ENCODE data around the gene ADAM11. TPM values are rescaled to one million over a fixed set of nuclear protein-coding genes. Genes with fewer than 3 reads are reported as not detected.

Gene ADAM11
- total and polyA plus RNA-seq, 2 of the 13 experiments (the other 11 are each of a cell fraction or from before 2014, with no cell fraction given) = 0.38 to 0.91 TPM

DNA sequence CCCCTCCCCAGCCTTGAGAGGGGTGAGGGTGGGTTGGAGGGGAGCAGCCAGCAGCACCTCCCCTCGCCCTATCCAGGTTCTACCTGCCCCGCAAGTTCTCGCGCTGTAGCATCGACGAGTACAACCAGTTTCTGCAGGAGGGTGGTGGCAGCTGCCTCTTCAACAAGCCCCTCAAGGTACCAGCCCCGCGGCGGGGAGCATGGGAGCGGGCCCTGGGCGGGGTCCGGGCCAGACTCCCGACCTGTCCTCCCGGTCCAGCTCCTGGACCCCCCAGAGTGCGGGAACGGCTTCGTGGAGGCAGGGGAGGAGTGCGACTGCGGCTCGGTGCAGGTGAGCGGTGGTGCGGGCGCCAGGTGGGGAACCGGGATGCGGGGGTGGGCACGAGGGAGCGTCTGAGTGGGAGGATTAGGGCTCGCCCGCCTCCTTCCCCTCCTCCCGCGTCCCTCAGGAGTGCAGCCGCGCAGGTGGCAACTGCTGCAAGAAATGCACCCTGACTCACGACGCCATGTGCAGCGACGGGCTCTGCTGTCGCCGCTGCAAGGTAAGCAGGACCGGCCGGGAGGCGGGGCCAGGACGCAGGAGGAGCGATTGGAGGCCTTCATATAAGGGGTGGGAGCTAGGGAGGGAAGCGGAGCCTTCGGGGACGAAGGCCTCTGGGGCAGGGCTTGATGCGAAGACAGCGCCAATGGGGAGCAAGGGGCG lies 16.5 kb downstream of the ADAM11 start (continued):
- TF ChIP-seq, protein P1, sequence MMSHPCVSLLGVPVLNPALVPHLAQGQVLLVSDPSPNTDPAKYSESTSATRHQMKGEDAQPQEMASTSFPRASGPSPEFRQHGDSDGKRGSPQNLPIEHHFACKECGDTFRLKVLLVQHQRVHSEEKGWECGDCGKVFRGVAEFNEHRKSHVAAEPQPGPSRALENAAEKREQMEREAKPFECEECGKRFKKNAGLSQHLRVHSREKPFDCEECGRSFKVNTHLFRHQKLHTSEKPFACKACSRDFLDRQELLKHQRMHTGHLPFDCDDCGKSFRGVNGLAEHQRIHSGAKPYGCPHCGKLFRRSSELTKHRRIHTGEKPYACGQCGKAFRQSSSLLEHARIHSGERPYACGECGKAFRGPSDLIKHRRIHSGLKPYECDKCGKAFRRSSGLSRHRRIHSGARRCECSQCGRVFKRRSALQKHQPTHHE (CRISPR knock-in tag; IDR thresholded peaks at IDR 0.05; ENCODE audit: borderline replicate concordance) = peak; percentile 90; the same call in 1 of the 2 replicates
- TF ChIP-seq ZNF30 (CRISPR knock-in tag; IDR thresholded peaks at IDR 0.05) (no peak), ZNF256 (CRISPR knock-in tag; conservative IDR thresholded peaks at IDR 0.05) (0 out of 2 replicates have a peak, but pooled peaks have one; percentile 70), SCMH1 (CRISPR knock-in tag; IDR thresholded peaks at IDR 0.05; ENCODE audit: borderline replicate concordance) (no peak), ZNF143 (CRISPR knock-in tag; IDR thresholded peaks at IDR 0.05) (no peak), ZNF709 (CRISPR knock-in tag; IDR thresholded peaks at IDR 0.05) (no peak), TCF12 (IDR thresholded peaks at IDR 0.05) (no peak), TCF12 (CRISPR knock-in tag; IDR thresholded peaks at IDR 0.05) (peak; percentile 59; the same call in 1 of the 2 replicates), ZNF768 (CRISPR knock-in tag; IDR thresholded peaks at IDR 0.05) (no peak), ZNF335 (CRISPR knock-in tag; IDR thresholded peaks at IDR 0.05) (no peak), ZKSCAN5 (CRISPR knock-in tag; IDR thresholded peaks at IDR 0.05) (0 out of 2 replicates have a peak, but pooled peaks have one; percentile 20), SPEN (CRISPR knock-in tag; IDR thresholded peaks at IDR 0.05; ENCODE audit: low read depth) (no peak), MTA1 (CRISPR knock-in tag; IDR thresholded peaks at IDR 0.05; ENCODE audit: borderline replicate concordance) (peak; percentile 36; the same call in 1 of the 2 replicates)
- TF ChIP-seq, protein P2, sequence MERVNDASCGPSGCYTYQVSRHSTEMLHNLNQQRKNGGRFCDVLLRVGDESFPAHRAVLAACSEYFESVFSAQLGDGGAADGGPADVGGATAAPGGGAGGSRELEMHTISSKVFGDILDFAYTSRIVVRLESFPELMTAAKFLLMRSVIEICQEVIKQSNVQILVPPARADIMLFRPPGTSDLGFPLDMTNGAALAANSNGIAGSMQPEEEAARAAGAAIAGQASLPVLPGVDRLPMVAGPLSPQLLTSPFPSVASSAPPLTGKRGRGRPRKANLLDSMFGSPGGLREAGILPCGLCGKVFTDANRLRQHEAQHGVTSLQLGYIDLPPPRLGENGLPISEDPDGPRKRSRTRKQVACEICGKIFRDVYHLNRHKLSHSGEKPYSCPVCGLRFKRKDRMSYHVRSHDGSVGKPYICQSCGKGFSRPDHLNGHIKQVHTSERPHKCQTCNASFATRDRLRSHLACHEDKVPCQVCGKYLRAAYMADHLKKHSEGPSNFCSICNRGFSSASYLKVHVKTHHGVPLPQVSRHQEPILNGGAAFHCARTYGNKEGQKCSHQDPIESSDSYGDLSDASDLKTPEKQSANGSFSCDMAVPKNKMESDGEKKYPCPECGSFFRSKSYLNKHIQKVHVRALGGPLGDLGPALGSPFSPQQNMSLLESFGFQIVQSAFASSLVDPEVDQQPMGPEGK (CRISPR knock-in tag; IDR thresholded peaks at IDR 0.05) = no peak
- TF ChIP-seq, protein P3, sequence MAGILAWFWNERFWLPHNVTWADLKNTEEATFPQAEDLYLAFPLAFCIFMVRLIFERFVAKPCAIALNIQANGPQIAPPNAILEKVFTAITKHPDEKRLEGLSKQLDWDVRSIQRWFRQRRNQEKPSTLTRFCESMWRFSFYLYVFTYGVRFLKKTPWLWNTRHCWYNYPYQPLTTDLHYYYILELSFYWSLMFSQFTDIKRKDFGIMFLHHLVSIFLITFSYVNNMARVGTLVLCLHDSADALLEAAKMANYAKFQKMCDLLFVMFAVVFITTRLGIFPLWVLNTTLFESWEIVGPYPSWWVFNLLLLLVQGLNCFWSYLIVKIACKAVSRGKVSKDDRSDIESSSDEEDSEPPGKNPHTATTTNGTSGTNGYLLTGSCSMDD (CRISPR knock-in tag; IDR thresholded peaks at IDR 0.05) = no peak
- TF ChIP-seq, protein P4, sequence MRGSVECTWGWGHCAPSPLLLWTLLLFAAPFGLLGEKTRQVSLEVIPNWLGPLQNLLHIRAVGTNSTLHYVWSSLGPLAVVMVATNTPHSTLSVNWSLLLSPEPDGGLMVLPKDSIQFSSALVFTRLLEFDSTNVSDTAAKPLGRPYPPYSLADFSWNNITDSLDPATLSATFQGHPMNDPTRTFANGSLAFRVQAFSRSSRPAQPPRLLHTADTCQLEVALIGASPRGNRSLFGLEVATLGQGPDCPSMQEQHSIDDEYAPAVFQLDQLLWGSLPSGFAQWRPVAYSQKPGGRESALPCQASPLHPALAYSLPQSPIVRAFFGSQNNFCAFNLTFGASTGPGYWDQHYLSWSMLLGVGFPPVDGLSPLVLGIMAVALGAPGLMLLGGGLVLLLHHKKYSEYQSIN (CRISPR knock-in tag; IDR thresholded peaks at IDR 0.05; ENCODE audit: borderline replicate concordance) = no peak
